PFSK-1 (cell line): ENCODE results near the gene UCP1.

Experiments
- FOXP2 ChIP-seq: optimal IDR thresholded peaks from 2 replicates; pipeline ENCODE3; 2011; ENCODE audit warnings: borderline replicate concordance, control low read depth, inconsistent platforms; ENCODE audit not compliant: insufficient read depth; ENCODE audit errors: extremely low read length, extremely low read depth
- POLR2AphosphoS5 ChIP-seq: IDR thresholded peaks from 2 replicates; pipeline ENCODE4 v1.6.1; 2012; ENCODE audit warnings: low read depth, mild to moderate bottlenecking, control low read depth, low read length, moderate library complexity
- REST ChIP-seq, 2 experiments: IDR thresholded peaks; 2 replicates each; pipeline versions ENCODE4 v1.6.1 to v1.8.0; 2011 to 2012; ENCODE audit warnings: low read depth in 2 of 2, low read length in 2 of 2, control low read depth in 1 of 2, inconsistent platforms in 1 of 2, mild to moderate bottlenecking in 1 of 2, moderate library complexity in 1 of 2; ENCODE audit not compliant: insufficient read depth in 1 of 2
- SIN3A ChIP-seq: IDR thresholded peaks from 2 replicates; pipeline ENCODE4 v1.6.1; 2012; ENCODE audit warnings: mild to moderate bottlenecking, low read length, moderate library complexity, borderline replicate concordance; ENCODE audit not compliant: insufficient read depth
- TAF1 ChIP-seq: IDR thresholded peaks from 2 replicates; pipeline ENCODE4 v1.6.1; 2012; ENCODE audit warnings: low read length, control low read depth, borderline replicate concordance; ENCODE audit not compliant: insufficient read depth

Gene UCP1

GRCh38 chr4:140579278-140579677 lies 10.5 kb upstream of the UCP1 start:
- TF ChIP-seq POLR2AphosphoS5 (no peak), SIN3A (no peak), REST (IDR thresholded peaks at IDR 0.05; ENCODE audit: insufficient read depth in 1 of 2, low read depth in 2 of 2, low read length in 2 of 2) (no peak), TAF1 (no peak), FOXP2 (no peak)

- no peak for TF ChIP-seq TAF1
- no peak for TF ChIP-seq POLR2AphosphoS5
- TF ChIP-seq SIN3A: no peak
- no peak for TF ChIP-seq REST (IDR thresholded peaks at IDR 0.05; ENCODE audit: insufficient read depth in 1 of 2, low read depth in 2 of 2, low read length in 2 of 2)
Measured at GRCh38 chr4:140575489-140575888, 6.7 kb upstream of the UCP1 start.

GRCh38 chr4:140571620-140572019 lies 2.9 kb upstream of the UCP1 start:
- TF ChIP-seq SIN3A: no peak
- no peak for TF ChIP-seq POLR2AphosphoS5
- no peak for TF ChIP-seq FOXP2
- no peak for TF ChIP-seq REST (IDR thresholded peaks at IDR 0.05; ENCODE audit: insufficient read depth in 1 of 2, low read depth in 2 of 2, low read length in 2 of 2)

- TF ChIP-seq POLR2AphosphoS5 (no peak), REST (IDR thresholded peaks at IDR 0.05; ENCODE audit: insufficient read depth in 1 of 2, low read depth in 2 of 2, low read length in 2 of 2) (no peak), TAF1 (no peak), FOXP2 (no peak), SIN3A (no peak)
Measured at GRCh38 chr4:140569307-140569638, 512 bp upstream of the UCP1 start.

- TF ChIP-seq POLR2AphosphoS5 (no peak), FOXP2 (no peak), SIN3A (no peak), TAF1 (no peak), REST (IDR thresholded peaks at IDR 0.05; ENCODE audit: insufficient read depth in 1 of 2, low read depth in 2 of 2, low read length in 2 of 2) (no peak)
Measured at GRCh38 chr4:140559696-140560095, 9.1 kb downstream of the UCP1 start.
